MCF 10A (cell line): ENCODE measurements around the gene PMEPA1. TPM values are rescaled to one million over a fixed set of nuclear protein-coding genes. Genes with fewer than 3 reads are reported as not detected.

ENCODE experiments used
- BruUV-seq: library from RNA; stranded (reverse); fragments of 400-500 nt; replicated peaks from 2 replicates; lab custom pipeline; 2021; lab: Mats Ljungman, UMichigan
- CTCF ChIA-PET: fragments of 300-600 bp; sonication (Branson Sonifier 250); formaldehyde crosslinking; extraction: SDS; loops from one replicate; lab custom pipeline; 2021; ENCODE audit warnings: antibody characterized with exemption, inconsistent platforms; lab: Yijun Ruan, JAX
- POLR2A ChIA-PET: fragments of 300-600, 350-650 bp; sonication (Branson Sonifier 250); formaldehyde crosslinking; extraction: SDS; loops from one replicate; lab custom pipeline; 2020; ENCODE audit warnings: antibody characterized with exemption, inconsistent platforms; lab: Yijun Ruan, JAX
- DNase-seq: peaks from one replicate; pipeline ENCODE4 v3.0.0-alpha.2; 2018; ENCODE audit not compliant: unreplicated experiment
- H3K27ac Mint-ChIP-seq: one replicate; pipeline ENCODE4 v1.8.0; 2022; ENCODE audit warnings: mild to moderate bottlenecking, low read depth, mixed read lengths; ENCODE audit not compliant: unreplicated experiment
- H3K27me3 Mint-ChIP-seq: one replicate; pipeline ENCODE4 v1.8.0; 2022; ENCODE audit warnings: mixed read lengths; ENCODE audit not compliant: insufficient read depth, unreplicated experiment
- H3K36me3 Mint-ChIP-seq: one replicate; pipeline ENCODE4 v1.8.0; 2022; ENCODE audit warnings: mild to moderate bottlenecking, moderate library complexity, mixed read lengths; ENCODE audit not compliant: insufficient read depth, unreplicated experiment
- H3K4me1 Mint-ChIP-seq: one replicate; pipeline ENCODE4 v1.8.0; 2022; ENCODE audit warnings: mixed read lengths; ENCODE audit not compliant: insufficient read depth, unreplicated experiment
- H3K4me3 Mint-ChIP-seq: one replicate; pipeline ENCODE4 v1.8.0; 2022; ENCODE audit warnings: mild to moderate bottlenecking, moderate library complexity, mixed read lengths; ENCODE audit not compliant: unreplicated experiment
- H3K9me3 Mint-ChIP-seq: one replicate; pipeline ENCODE4 v1.8.0; 2022; ENCODE audit warnings: mixed read lengths; ENCODE audit not compliant: unreplicated experiment
- intact Hi-C: fragments of 100-400 bp; cut with micrococcal nuclease; formaldehyde crosslinking; loops from 2 replicates; pipeline ENCODE4 v1.14.1; 2022
- total RNA-seq: library from RNA; stranded (reverse); gene quantifications from 2 replicates; pipeline ENCODE4 v1.2.3, GENCODE V29; 2022
- TF ChIP-seq, protein P1 (sequence below): fragments of 200-600 bp; IDR thresholded peaks from one replicate; pipeline ENCODE4 v1.8.0; 2022; ENCODE audit warnings: antibody characterized with exemption, mild to moderate bottlenecking; ENCODE audit not compliant: unreplicated experiment

Gene PMEPA1
- total RNA-seq, 1 experiment from 2014 or later: 68.5 TPM

DNA sequence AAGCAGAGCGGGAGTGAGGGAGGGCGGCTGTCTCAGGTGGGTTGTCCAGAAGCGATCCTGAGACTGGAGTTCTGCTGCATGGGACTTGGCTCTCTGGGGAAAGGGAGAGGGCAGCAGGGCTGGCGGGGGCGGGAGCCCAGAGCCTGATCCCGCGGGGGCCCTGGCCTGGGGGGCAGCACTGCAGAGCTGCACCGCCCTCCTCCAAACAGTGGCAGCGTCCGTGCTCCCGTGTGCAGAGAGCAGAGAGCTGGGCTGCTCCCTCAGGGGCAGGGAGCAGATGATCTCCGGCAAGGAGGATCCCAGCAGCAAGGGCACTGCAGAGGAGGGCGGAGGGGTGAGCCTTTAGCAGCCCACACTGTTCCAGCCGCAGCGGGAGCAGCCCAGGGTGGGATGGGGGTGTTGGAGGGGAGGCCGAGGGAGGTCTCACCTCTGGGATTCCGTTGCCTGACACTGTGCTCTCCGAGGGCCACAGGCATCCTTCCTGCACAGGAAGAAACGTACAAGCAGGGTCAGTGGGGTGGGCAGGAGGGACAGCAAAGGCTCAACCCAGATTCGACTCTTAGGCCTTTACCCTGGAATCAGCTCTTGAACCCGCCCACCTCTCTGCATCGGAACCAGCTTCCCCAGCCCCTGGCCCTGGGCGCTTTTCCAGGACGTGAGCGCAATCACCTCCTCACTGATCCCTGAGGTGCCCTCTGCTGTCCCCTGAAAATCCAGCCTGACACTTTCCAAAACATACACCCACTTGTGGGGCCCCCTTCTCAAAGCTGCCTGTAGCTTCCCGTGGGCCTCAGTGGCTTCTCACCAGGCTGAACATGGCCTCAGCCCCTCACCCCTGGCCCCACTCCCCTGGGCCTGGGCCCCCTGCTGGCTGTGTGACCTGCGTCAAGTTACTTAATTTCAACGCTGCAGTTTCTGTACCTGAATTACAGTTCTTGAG is 56.9 kb downstream of the PMEPA1 start:
- TF ChIP-seq, protein P1, sequence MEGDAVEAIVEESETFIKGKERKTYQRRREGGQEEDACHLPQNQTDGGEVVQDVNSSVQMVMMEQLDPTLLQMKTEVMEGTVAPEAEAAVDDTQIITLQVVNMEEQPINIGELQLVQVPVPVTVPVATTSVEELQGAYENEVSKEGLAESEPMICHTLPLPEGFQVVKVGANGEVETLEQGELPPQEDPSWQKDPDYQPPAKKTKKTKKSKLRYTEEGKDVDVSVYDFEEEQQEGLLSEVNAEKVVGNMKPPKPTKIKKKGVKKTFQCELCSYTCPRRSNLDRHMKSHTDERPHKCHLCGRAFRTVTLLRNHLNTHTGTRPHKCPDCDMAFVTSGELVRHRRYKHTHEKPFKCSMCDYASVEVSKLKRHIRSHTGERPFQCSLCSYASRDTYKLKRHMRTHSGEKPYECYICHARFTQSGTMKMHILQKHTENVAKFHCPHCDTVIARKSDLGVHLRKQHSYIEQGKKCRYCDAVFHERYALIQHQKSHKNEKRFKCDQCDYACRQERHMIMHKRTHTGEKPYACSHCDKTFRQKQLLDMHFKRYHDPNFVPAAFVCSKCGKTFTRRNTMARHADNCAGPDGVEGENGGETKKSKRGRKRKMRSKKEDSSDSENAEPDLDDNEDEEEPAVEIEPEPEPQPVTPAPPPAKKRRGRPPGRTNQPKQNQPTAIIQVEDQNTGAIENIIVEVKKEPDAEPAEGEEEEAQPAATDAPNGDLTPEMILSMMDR: no peak
- no peak overlapping the region for H3K4me3 Mint-ChIP-seq
- no TSS peak for BruUV-seq
- H3K4me1 Mint-ChIP-seq: peaks cover 7% of the 10 kb centered on the region
- peaks cover 37% of the 10 kb centered on the region for H3K36me3 Mint-ChIP-seq
- CTCF ChIA-PET: interaction anchor here (0.5 to 6.4 kb wide), 32 partner anchors 10 to 555 kb away, joined by 3 to 85 read pairs (median 4); no protein-coding TSS in a partner anchor
- intact Hi-C loops: no loop called here
- no peak for DNase-seq
- POLR2A ChIA-PET: interaction anchor here (0.8 to 0.9 kb wide), 3 partner anchors 41 to 529 kb away, joined by 3 read pairs; no protein-coding TSS in a partner anchor
- no peaks in the 10 kb centered on the region for H3K9me3 Mint-ChIP-seq
- no peaks in the 10 kb centered on the region for H3K27me3 Mint-ChIP-seq
- no peak overlapping the region for H3K27ac Mint-ChIP-seq

DNA sequence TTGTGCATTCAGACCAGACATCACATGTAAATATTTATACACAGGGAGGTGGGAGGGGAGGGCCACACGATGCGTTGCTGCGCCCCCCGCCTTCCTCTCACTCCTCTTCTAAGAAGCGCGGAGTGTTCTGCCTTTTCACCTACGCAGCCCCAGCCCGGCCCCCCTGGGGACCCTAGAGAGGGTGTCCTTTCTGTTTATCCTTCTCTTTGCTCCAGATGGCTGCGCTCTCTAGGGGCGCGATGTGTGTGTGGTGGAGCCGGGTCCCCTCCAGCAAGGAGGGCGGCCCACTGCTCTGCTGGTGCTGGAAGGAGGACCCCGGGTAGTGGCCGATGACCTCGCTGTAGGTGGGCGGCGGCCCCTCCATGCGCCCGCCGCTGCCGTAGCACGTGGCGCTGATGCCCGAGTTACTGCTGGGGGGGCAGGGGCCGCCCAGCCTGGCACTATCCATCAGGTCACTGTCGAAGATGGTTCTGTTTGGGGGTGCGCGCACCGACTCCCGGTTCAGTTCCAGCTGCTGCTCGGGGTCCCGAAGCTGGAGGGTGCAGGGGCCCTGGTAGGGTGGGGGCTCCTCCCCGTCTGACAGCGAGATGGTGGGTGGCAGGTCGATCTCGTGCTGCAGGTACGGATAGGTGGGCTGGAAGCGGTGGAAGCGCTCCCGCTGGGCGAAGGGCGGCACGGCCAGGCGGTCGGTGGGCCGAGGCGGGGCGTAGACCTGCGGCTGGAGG is 57.8 kb downstream of the PMEPA1 start:
- no peaks in the 10 kb centered on the region for H3K9me3 Mint-ChIP-seq
- H3K36me3 Mint-ChIP-seq: peaks cover 30% of the 10 kb centered on the region
- peaks cover 5% of the 10 kb centered on the region for H3K4me1 Mint-ChIP-seq
- intact Hi-C loops: no loop called here
- ChIA-PET POLR2A (no interaction called here), CTCF (interaction anchor here (0.6 to 6.4 kb wide), 6 partner anchors 34 to 904 kb away, joined by 3 to 85 read pairs (median 3); no protein-coding TSS in a partner anchor)
- DNase-seq: no peak
- H3K4me3 Mint-ChIP-seq: no peak overlapping the region
- TF ChIP-seq, protein P1: no peak
- H3K27me3 Mint-ChIP-seq: no peaks in the 10 kb centered on the region
- no TSS peak for BruUV-seq
- no peak overlapping the region for H3K27ac Mint-ChIP-seq

DNA sequence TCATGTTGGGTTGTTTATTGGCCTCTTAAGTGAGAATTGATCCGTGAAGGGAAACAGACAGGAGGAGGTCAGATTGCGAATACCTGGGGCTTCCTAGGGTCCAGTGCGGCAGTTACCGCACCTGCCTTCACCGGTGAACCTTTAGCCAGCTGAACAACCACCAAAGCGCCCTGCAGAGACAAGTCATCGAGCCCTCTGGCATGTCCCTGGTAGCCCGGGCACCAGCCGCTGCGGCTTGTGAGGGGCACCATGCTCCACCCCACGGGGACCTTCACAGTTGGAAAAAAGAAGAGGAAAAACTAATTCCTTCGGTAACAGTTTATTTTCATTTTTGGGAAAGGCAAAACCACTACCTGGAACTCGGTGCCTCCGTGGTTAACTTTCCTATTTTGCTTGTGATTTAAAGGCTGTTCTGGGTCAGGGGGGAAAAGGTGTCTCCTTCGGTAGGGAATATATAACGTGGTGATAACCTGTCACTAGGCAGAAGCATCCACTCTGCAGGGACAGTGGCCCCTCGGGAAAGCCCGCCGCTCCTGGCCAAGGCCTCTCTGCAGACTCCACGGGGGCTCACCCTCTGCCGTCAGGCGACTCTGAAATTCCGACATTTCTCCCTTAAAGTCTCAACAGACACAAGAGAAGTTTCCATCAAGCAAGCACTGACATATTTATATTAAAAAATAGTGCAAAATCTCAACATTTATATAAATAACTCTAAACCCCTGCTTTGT is 58.9 kb downstream of the PMEPA1 start:
- POLR2A ChIA-PET: no interaction called here
- no TSS peak for BruUV-seq
- H3K27me3 Mint-ChIP-seq: no peaks in the 10 kb centered on the region
- DNase-seq: no peak
- peaks cover 5% of the 10 kb centered on the region for H3K4me1 Mint-ChIP-seq
- TF ChIP-seq, protein P1: no peak
- H3K36me3 Mint-ChIP-seq: peaks cover 29% of the 10 kb centered on the region
- no peak overlapping the region for H3K4me3 Mint-ChIP-seq
- H3K9me3 Mint-ChIP-seq: no peaks in the 10 kb centered on the region
- intact Hi-C loops: no loop called here
- no peak overlapping the region for H3K27ac Mint-ChIP-seq
- CTCF ChIA-PET: interaction anchor here (0.6 to 6.4 kb wide), 5 partner anchors 36 to 905 kb away, joined by 3 to 85 read pairs (median 3); no protein-coding TSS in a partner anchor
